SIG-M5 treated with dmso at 0.1 percent for 504 hours (cell line): ENCODE measurements around the gene GIMAP8.
"Not testable (repeated sequence)": the region's sequence is repeated elsewhere in the genome, so short reads cannot be mapped to it uniquely, and the experiment has no call there.

Experiments used
- DNase-seq: peaks from one replicate; lab custom pipeline; 2025; ENCODE audit not compliant: unreplicated experiment; lab: John Stamatoyannopoulos, UW

GIMAP8 gene

DNA sequence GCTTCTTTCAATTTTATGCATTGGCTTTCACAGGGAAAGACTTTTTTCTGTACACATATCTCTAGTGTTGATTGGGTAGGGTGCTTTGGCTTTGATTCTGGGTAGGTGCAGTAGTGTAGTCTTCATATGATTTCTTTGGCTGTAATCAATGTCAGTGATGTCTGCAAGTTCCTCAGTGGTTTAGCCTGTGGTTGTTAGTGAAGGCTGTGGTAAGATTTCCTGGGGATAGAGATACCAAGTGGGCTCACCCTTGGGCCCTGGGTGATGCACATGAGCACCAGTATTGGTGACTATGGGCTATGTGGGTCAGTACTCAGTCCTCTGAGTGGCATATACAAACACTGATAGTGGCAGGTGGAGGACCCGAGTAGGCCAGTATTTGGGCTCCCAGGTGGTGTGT is 13.0 kb downstream of the GIMAP8 start:
- no peak for DNase-seq

- DNase-seq: no peak
Measured at GRCh38 chr7:150464962-150465361, 14.5 kb downstream of the GIMAP8 start.

DNA sequence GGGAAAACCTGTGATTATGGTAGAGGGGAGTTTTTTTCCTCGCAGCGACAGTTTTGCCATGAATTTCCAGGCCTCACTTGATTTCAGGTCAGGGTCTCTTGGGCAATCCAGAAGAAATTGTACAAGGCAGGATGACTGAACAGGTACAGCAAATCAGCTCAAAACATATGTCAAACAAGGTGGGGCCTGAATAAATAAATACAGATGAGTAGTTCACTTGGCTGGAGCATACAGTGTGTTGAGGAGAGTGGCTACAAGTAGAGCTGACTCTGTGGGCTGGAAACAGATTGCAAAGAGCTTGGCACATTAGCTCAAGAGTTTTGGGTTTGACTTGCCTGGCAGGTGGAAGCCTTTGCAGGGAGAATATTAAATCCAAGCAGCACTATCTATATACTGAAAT is 15.0 kb downstream of the GIMAP8 start:
- DNase-seq: no peak

GRCh38 chr7:150466477-150466876 is 16.0 kb downstream of the GIMAP8 start:
- no peak for DNase-seq

GRCh38 chr7:150468241-150468640 is 17.8 kb downstream of the GIMAP8 start:
- DNase-seq: no peak

- no peak for DNase-seq
Measured at GRCh38 chr7:150471886-150472285, 21.5 kb downstream of the GIMAP8 start.

- no peak for DNase-seq
Measured at GRCh38 chr7:150473902-150474301, 23.5 kb downstream of the GIMAP8 start.

- DNase-seq: no peak
Measured at GRCh38 chr7:150476285-150476684, 25.9 kb downstream of the GIMAP8 start.

- DNase-seq: no peak
Measured at GRCh38 chr7:150476819-150477631, 26.6 kb downstream of the GIMAP8 start.

- DNase-seq: no peak
Measured at GRCh38 chr7:150479023-150479716, 28.7 kb downstream of the GIMAP8 start.

DNA sequence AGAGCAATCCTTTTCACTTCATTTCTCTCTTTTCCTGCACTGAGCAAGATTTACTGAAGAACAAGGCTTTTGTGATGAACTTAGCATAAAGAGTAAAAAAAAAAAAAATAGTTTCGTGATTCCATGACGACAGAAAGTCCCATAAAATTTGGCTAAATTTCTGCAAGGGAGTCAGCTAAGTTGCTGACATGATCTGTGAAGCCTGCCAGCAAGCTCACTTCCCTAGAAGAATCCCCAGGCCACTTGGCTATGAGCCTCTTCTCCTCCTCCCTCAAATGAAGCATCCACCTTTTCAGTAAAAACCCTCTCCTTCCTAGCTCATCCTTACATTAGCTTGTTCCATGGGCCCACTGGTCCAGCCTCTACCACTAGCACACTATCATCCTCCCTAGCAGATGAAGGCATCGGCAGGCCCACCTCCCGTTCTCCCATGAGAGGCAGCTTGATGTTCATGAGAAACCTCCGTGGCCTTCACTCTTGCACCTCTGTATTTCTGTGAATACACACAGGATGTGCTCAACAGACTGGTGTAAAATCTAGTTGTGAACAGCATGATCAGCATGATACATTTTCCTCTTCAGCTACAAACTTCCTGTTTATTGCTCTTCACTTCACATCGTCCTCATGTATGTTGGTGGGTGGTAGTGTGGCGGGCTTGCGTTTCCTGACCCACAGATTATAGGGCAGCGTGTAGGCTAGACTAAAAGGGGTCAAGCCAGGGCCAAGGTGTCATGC is 30.9 kb downstream of the GIMAP8 start:
- no peak for DNase-seq

DNA sequence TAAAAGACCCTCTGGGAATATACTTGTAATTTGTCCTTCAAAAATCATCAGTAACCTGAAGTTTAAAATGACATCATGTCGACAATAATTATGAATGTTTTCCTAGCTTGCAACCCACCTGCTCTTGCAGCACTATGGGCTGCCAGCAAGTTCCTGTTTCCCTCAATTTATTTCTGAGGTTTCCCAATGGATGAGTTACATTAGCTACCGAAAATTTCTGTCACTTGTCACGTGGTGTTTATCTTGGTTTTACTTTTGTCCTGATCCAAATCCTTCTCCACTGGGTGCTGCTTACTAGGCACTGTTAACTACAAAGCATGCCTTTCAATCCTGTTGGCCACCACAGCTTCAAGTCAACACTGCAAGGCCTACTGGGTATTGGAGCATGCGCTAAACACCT is 31.5 kb downstream of the GIMAP8 start:
- no peak for DNase-seq

DNA sequence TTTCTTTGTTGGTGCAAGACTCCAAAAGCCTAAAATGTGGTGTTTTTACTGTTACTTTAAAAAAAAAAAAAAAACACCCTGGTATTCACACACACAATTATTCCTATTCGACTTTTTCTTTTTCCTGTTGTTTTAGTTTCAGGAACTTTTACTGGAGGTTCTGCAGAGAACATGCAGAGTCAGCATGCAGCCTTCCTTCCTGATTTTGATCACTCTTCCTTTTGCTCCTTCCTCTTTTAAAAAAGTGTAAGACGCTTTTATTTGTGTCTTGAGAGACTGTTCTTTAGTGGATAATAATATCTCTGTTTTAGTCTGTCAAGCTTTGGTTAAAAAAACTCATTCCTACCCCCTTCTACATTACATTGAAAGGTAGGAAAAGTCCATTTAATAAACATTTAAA is 33.1 kb downstream of the GIMAP8 start:
- DNase-seq: peak; percentile 11

DNA sequence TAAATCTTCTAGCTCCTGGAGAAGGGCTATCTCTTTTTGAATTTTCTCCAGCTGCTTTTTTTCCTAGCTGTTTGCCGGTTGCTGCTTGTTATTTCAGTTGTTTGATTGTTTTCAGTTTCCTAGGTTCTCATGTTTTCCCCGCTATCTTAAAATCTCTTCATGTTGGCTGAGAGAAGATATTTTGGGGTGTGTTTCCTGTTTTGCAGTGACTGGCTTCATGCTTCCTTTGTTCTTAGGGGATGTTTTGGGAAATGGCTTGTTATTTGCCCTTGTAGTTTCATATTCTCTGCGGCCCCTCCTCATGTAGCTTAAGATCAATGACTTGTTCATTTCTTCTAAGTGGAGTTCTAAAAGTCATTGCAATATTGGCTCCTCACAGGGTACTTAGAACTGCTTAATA is 33.6 kb downstream of the GIMAP8 start:
- not testable (repeated sequence) for DNase-seq

GRCh38 chr7:150487625-150488024 is 37.2 kb downstream of the GIMAP8 start:
- DNase-seq: no peak

GRCh38 chr7:150489782-150490181 is 39.4 kb downstream of the GIMAP8 start:
- peak; percentile 95 for DNase-seq

DNA sequence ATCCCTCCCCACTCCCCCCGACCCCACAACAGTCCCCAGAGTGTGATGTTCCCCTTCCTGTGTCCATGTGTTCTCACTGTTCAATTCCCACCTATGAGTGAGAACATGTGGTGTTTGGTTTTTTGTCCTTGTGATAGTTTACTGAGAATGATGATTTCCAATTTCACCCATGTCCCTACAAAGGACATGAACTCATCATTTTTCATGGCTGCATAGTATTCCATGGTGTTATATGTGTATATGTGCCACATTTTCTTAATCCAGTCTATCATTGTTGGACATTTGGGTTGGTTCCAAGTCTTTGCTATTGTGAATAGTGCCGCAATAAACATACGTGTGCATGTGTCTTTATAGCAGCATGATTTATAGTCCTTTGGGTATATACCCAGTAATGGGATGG is 43.0 kb downstream of the GIMAP8 start:
- not testable (repeated sequence) for DNase-seq

GRCh38 chr7:150502519-150502918 is 52.1 kb downstream of the GIMAP8 start:
- DNase-seq: no peak

DNA sequence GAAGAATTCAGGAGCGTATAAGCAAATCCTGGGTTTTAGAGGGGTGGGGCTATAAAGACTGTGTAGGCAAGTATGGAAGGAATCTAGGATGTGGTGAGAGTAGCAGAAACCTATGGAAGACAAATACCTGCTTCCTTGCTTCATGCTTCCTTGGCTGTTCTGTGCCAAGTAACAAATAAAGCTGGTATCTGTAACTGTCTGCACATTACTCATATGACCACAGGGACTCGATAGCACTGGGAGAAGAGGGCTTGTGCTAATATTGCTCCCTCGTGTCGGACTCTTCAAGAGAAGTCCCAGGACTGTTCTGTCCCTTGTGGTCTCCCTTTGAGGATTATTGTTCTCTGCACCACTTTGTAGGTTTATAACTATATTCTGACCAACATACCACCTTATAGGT is 52.7 kb downstream of the GIMAP8 start:
- no peak for DNase-seq

DNA sequence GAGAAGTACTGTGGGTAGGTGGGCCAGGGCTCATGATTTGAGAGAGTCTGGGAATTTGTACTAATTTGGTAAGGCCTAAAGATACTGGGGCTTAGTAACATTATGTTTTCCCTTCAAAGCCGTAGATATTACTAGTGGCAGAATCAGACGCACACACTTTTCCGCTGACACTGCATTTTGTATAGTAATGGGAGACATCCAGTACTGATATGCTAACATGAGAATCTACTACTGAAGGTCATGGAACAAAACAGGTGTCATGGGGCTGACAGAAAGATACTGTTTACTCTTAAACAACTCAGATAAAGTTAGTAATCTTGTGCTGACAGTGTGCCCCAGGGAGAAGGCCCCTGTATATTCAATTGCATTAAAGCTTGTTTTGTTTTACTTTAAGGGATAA is 53.2 kb downstream of the GIMAP8 start:
- DNase-seq: no peak

- no peak for DNase-seq
Measured at GRCh38 chr7:150507947-150508602, 57.6 kb downstream of the GIMAP8 start.
